HEK293 (cell line): ENCODE data around the gene MED17.

Experiments
- SCRT2 ChIP-seq: fragments of 450-650 bp; formaldehyde crosslinking; IDR thresholded peaks from 2 replicates; pipeline ENCODE4 v1.5.1; 2016; ENCODE audit warnings: missing biosample characterization, missing genetic modification characterization
- YY1 ChIP-seq: fragments of 450-650 bp; formaldehyde crosslinking; IDR thresholded peaks from 2 replicates; pipeline ENCODE4 v1.5.1; 2018; ENCODE audit warnings: missing biosample characterization, missing genetic modification characterization
- ZNF138 ChIP-seq: fragments of 450-650 bp; formaldehyde crosslinking; IDR thresholded peaks from 2 replicates; pipeline ENCODE4 v1.5.1; 2016; ENCODE audit warnings: missing biosample characterization, missing genetic modification characterization, borderline replicate concordance
- ZNF37A ChIP-seq: fragments of 450-650 bp; IDR thresholded peaks from 2 replicates; pipeline ENCODE4 v1.5.1; 2018; ENCODE audit warnings: missing biosample characterization, missing genetic modification characterization
- ZNF423 ChIP-seq: fragments of 450-650 bp; formaldehyde crosslinking; IDR thresholded peaks from 2 replicates; pipeline ENCODE4 v1.5.1; 2016; ENCODE audit warnings: missing biosample characterization, missing genetic modification characterization
- TF ChIP-seq, protein P1 (sequence below): fragments of 450-650 bp; formaldehyde crosslinking; IDR thresholded peaks from 2 replicates; pipeline ENCODE4 v1.5.1; 2016; ENCODE audit warnings: missing biosample characterization, missing genetic modification characterization
- TF ChIP-seq, protein P2 (sequence below): fragments of 450-650 bp; formaldehyde crosslinking; IDR thresholded peaks from 2 replicates; pipeline ENCODE4 v1.5.0; 2017; ENCODE audit warnings: missing biosample characterization, missing genetic modification characterization, borderline replicate concordance
- TF ChIP-seq, protein P3 (sequence below): IDR thresholded peaks from 2 replicates; pipeline ENCODE4 v1.6.1; 2011; ENCODE audit warnings: mild to moderate bottlenecking, low read depth, low read length, borderline replicate concordance

DNA sequence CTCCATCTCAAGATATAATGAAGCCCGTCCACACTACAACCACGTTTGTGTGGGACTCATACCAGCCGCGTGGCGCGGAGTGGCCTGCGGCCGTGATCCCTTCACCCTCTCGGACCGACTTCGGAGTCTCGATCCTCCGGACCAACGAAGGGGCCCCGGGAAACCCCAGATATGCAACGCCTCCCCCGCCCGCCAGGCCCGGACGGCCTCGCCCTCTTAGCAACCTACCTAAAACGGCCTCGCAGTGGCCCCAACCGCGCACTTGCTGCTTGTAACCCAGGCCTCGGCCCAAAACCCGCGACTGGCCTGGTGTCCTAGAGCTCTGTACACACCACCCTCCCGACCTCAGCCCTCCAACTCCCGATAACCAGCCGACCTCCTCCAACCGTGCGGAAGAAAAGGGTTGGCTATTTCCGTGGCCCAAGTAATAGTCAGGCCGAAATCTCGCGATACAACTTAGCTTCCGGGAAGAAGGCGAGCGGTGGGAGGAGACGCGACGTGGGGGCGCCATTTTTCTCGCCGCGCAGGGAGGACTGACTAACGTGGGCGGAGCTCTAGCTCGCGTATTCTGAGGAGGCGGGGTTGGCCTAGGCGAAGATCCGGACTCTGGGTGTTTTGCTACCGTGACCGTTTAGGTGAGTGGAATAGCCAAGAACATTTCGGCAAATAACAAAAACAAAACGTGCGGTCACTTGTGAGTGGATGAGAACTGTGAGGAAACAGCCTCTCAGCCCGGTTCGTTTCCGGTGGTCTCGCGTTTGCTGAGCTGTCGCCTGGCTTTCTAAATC lies 42.8 kb upstream of the MED17 start, which contains the start of the genes C11orf54 and TAF1D:
- TF ChIP-seq, protein P1, sequence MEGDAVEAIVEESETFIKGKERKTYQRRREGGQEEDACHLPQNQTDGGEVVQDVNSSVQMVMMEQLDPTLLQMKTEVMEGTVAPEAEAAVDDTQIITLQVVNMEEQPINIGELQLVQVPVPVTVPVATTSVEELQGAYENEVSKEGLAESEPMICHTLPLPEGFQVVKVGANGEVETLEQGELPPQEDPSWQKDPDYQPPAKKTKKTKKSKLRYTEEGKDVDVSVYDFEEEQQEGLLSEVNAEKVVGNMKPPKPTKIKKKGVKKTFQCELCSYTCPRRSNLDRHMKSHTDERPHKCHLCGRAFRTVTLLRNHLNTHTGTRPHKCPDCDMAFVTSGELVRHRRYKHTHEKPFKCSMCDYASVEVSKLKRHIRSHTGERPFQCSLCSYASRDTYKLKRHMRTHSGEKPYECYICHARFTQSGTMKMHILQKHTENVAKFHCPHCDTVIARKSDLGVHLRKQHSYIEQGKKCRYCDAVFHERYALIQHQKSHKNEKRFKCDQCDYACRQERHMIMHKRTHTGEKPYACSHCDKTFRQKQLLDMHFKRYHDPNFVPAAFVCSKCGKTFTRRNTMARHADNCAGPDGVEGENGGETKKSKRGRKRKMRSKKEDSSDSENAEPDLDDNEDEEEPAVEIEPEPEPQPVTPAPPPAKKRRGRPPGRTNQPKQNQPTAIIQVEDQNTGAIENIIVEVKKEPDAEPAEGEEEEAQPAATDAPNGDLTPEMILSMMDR (tag by site-specific recombination) = no peak; the same call in 1 of the 2 replicates
- TF ChIP-seq, protein P2, sequence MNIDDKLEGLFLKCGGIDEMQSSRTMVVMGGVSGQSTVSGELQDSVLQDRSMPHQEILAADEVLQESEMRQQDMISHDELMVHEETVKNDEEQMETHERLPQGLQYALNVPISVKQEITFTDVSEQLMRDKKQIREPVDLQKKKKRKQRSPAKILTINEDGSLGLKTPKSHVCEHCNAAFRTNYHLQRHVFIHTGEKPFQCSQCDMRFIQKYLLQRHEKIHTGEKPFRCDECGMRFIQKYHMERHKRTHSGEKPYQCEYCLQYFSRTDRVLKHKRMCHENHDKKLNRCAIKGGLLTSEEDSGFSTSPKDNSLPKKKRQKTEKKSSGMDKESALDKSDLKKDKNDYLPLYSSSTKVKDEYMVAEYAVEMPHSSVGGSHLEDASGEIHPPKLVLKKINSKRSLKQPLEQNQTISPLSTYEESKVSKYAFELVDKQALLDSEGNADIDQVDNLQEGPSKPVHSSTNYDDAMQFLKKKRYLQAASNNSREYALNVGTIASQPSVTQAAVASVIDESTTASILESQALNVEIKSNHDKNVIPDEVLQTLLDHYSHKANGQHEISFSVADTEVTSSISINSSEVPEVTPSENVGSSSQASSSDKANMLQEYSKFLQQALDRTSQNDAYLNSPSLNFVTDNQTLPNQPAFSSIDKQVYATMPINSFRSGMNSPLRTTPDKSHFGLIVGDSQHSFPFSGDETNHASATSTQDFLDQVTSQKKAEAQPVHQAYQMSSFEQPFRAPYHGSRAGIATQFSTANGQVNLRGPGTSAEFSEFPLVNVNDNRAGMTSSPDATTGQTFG = no peak
- no peak for TF ChIP-seq SCRT2 (tag by site-specific recombination)
- TF ChIP-seq, protein P3, sequence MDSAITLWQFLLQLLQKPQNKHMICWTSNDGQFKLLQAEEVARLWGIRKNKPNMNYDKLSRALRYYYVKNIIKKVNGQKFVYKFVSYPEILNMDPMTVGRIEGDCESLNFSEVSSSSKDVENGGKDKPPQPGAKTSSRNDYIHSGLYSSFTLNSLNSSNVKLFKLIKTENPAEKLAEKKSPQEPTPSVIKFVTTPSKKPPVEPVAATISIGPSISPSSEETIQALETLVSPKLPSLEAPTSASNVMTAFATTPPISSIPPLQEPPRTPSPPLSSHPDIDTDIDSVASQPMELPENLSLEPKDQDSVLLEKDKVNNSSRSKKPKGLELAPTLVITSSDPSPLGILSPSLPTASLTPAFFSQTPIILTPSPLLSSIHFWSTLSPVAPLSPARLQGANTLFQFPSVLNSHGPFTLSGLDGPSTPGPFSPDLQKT = no peak
- TF ChIP-seq ZNF37A (tag by site-specific recombination) = no peak
- TF ChIP-seq YY1 (tag by site-specific recombination) = 0 out of 2 replicates have a peak, but pooled peaks have one; percentile 36
- no peak for TF ChIP-seq ZNF423 (tag by site-specific recombination)
- TF ChIP-seq ZNF138 (tag by site-specific recombination) = no peak
